HUDEP-2 (cell line): ENCODE data around the gene PABPN1.

ENCODE experiments used
- DNase-seq, 76 experiments: peaks; one replicate each; lab custom pipeline; 2025; ENCODE audit not compliant: unreplicated experiment in 76 of 76; lab: John Stamatoyannopoulos, UW

The PABPN1 gene

GRCh38 chr14:23320584-23321571, at the start of gene PABPN1:
Gene PABPN1 (plus strand): TSS chr14:23321457. CDS start chr14:23321470, 13 bp downstream.
- DNase-seq, result peak in 75 of 76 experiments; percentile 46 to 100 (median 99)

GRCh38 chr14:23275412-23275811, 45.8 kb upstream of the PABPN1 start:
- DNase-seq, result no peak

- no peak for DNase-seq
Observed at GRCh38 chr14:23277189-23277588, 44.1 kb upstream of the PABPN1 start.

GRCh38 chr14:23277928-23278327, 43.3 kb upstream of the PABPN1 start:
- peak in 7 of 76 experiments; percentile 2 to 38 (median 18) for DNase-seq

- DNase-seq, result no peak
Observed at GRCh38 chr14:23281247-23281646, 40.0 kb upstream of the PABPN1 start.

- DNase-seq, result peak in 1 of 76 experiments; percentile 8
Observed at GRCh38 chr14:23284654-23285529, 36.4 kb upstream of the PABPN1 start.

- DNase-seq, result peak in 4 of 76 experiments; percentile 34 to 58 (median 36)
Observed at GRCh38 chr14:23285530-23286019, 35.7 kb upstream of the PABPN1 start.

GRCh38 chr14:23286020-23286901, 35.0 kb upstream of the PABPN1 start, which contains the start of gene HOMEZ:
Gene HOMEZ (minus strand): TSS chr14:23286132. CDS start chr14:23285952, 180 bp downstream.
- peak in 75 of 76 experiments; percentile 65 to 99 (median 96) for DNase-seq

GRCh38 chr14:23286902-23287479, 34.3 kb upstream of the PABPN1 start:
- DNase-seq, result no peak

- peak in 47 of 76 experiments; percentile 4 to 59 (median 33) for DNase-seq
Observed at GRCh38 chr14:23294734-23295561, 26.3 kb upstream of the PABPN1 start.

- no peak for DNase-seq
Observed at GRCh38 chr14:23296012-23296777, 25.1 kb upstream of the PABPN1 start.

GRCh38 chr14:23297096-23297495, 24.2 kb upstream of the PABPN1 start:
- DNase-seq, result no peak

GRCh38 chr14:23297611-23298277, 23.5 kb upstream of the PABPN1 start:
- peak in 59 of 76 experiments; percentile 3 to 81 (median 32) for DNase-seq

GRCh38 chr14:23299211-23299957, 21.9 kb upstream of the PABPN1 start:
- DNase-seq, result peak in 20 of 76 experiments; percentile 4 to 44 (median 22)

GRCh38 chr14:23299986-23300686, 21.1 kb upstream of the PABPN1 start:
- no peak for DNase-seq

- DNase-seq, result peak in 1 of 76 experiments; percentile 3
Observed at GRCh38 chr14:23300687-23301223, 20.5 kb upstream of the PABPN1 start.
